Adrenal gland (tissue), 12 donors: ENCODE data around the gene PAM16. TPM values are rescaled to one million over a fixed set of nuclear protein-coding genes. Genes with fewer than 3 reads are reported as not detected.

ENCODE experiments used
- DNase-seq, 7 donors: peaks; one replicate each; pipeline ENCODE4 v3.0.0-alpha.2; 2019 to 2020
- H3K27ac ChIP-seq, 5 donors: fragments of 200-600 bp; sonication (generic) in 4 of 5; 1 replicate in 3 of 5; 2 replicates in 2 of 5; pipeline versions ENCODE4 v1.5.1 to v1.8.0; 2016 to 2020; ENCODE audit warnings: mild to moderate bottlenecking in 1 of 5
- H3K27me3 ChIP-seq: fragments of 200-600 bp; 2 replicates; pipeline ENCODE4 v1.8.0; 2021
- H3K36me3 ChIP-seq, 2 donors: fragments of 200-600 bp; replicated peaks in 1 of 2; 1 replicate in 1 of 2; 2 replicates in 1 of 2; pipeline versions ENCODE4 v1.5.1 to v1.8.0; 2018 to 2022
- H3K4me1 ChIP-seq, 2 donors: fragments of 200-600 bp; replicated peaks in 1 of 2; 1 replicate in 1 of 2; 2 replicates in 1 of 2; pipeline versions ENCODE4 v1.5.1 to v1.8.0; 2018 to 2021
- H3K4me3 ChIP-seq, 4 donors: fragments of 200-600 bp; sonication (generic) in 3 of 4; one replicate each; pipeline ENCODE4 v1.5.1; 2016 to 2018
- H3K9me3 ChIP-seq, 3 donors: fragments of 200-600 bp; sonication (generic) in 1 of 3; replicated peaks in 1 of 3; 1 replicate in 2 of 3; 2 replicates in 1 of 3; pipeline versions ENCODE4 v1.5.1 to v1.8.0; 2016 to 2021
- CTCF ChIP-seq, 6 experiments: fragments of 450-650 bp in 4 of 6; fragments of 200-600 bp in 2 of 6; sonication (generic) in 1 of 6; IDR thresholded peaks; 1 replicate in 5 of 6; 2 replicates in 1 of 6; pipeline versions ENCODE4 v1.5.1 to v1.8.0; 2016 to 2021; ENCODE audit warnings: antibody characterized with exemption in 6 of 6, mild to moderate bottlenecking in 2 of 6, moderate library complexity in 1 of 6
- POLR2A ChIP-seq, 2 donors: fragments of 450-650 bp; IDR thresholded peaks; one replicate each; pipeline ENCODE4 v1.6.1; 2017; ENCODE audit warnings: antibody characterized with exemption in 2 of 2, mild to moderate bottlenecking in 2 of 2, moderate library complexity in 1 of 2
- WGBS, 4 donors: extraction: QIAGEN DNeasy Blood & Tissue Kit in 2 of 4; methylation state at CpG; one replicate each; pipeline versions ENCODE4 v1.1.5 to v1.1.7; 2013 to 2017; 5-methylcytosine and 5-hydroxymethylcytosine counted together
- intact Hi-C, 2 donors: fragments of 100-400 bp; cut with DNase I; formaldehyde crosslinking; loops; one replicate each; pipeline versions ENCODE4 v1.14.1 to v1.15.0; 2022 to 2023
- polyA plus RNA-seq, 3 donors: library from polyadenylated mRNA; stranded (reverse); fragments of 200-250 nt in 2 of 3; fragments of 350-450 nt in 1 of 3; fragmentation: Illumina TruSeq in 1 of 3; extraction: RNeasy Lipid Tissue Mini Kit (QIAGEN cat#74804) in 1 of 3; gene quantifications; one replicate each; pipeline ENCODE4 v1.2.3, GENCODE V29; 2013 to 2014
- total RNA-seq, 9 donors: library from RNA; depleted of rRNA in 4 of 9; stranded (reverse); fragments of >200 nt in 4 of 9; fragments of 120-200 nt in 1 of 9; fragmentation: NEBNext Ultra II Directional in 1 of 9; extraction: Animal tissue kit (Norgen Biotek cat#: 25700) in 1 of 9; gene quantifications; one replicate each; pipeline versions ENCODE4 v1.1.0 to v1.2.4, GENCODE V29; 2013 to 2023
- donor health status: healthy with polysubstance abuse.
- donor health status: Bipolar disorder and iron deficiency.
- donor health status: DM: yes; HTN: yes; CAD: no.
- donor health status: DM: no; HTN: no; CAD: no.
- donor health status: DM: no; HTN: no; CAD: no.
- donor health status: DM: yes; HTN: yes; CAD: no.

PAM16 gene
- total and polyA plus RNA-seq, 12 donors: 25.0 to 310 (median 55.3) TPM

- no peak for DNase-seq
- intact Hi-C loops: no loop called here
- no peaks in the 10 kb centered on the region for H3K27me3 ChIP-seq
- H3K9me3 ChIP-seq: no peaks in the 10 kb centered on the region
- TF ChIP-seq CTCF (IDR thresholded peaks at IDR 0.05) (no peak), POLR2A (IDR thresholded peaks at IDR 0.05) (no peak)
- peaks cover 0 to 40% of the 10 kb centered on the region in 2 donors for H3K36me3 ChIP-seq
- peaks cover 17 to 33% of the 10 kb centered on the region in 2 donors for H3K4me1 ChIP-seq
- peak overlapping the region in 1 of 5 donors; percentile 49 for H3K27ac ChIP-seq
- WGBS, 4 donors: 91 to 94% (median 93%) methylated on average over 9 to 21 of the region's 21 CpGs
- no peak overlapping the region for H3K4me3 ChIP-seq
Measured at GRCh38 chr16:4378999-4379690, 28.0 kb upstream of the PAM16 start.

DNA sequence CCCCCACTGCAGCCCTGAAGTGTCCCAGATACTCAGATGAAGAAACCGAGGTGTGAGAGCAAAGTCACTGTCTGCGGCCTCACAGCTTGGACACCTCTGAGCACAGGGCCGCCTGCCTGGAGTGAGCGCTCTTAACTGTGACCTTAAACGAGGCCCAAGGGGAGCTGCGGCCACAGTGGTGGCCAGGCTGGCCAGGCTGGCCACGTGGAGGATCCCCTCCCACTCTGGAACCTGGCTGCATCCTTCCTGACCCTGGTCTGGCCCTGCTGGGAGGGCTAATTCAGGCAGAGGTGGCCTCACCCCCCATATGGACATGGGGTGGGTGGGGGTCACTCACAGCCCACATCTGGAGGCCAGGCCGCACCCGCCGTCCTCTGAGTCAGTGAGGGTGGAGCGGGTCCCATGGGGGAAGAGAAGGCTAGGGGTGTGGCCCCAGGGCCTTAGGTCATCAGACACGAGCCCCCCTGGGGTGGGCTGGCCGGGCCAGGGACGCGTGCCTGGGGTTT, 27.1 kb upstream of the PAM16 start:
- Histone ChIP-seq H3K27ac (peak overlapping the region in 2 of 5 donors; percentile 49 to 84), H3K4me1 (peaks cover 17 to 38% of the 10 kb centered on the region in 2 donors), H3K4me3 (no peak overlapping the region), H3K9me3 (no peaks in the 10 kb centered on the region), H3K36me3 (peaks cover 0 to 32% of the 10 kb centered on the region in 2 donors), H3K27me3 (no peaks in the 10 kb centered on the region)
- no peak for DNase-seq
- no peak for TF ChIP-seq CTCF (IDR thresholded peaks at IDR 0.05)
- no peak for TF ChIP-seq POLR2A (IDR thresholded peaks at IDR 0.05)
- 71 to 83% (median 81%) methylated on average over 6 to 15 of the region's 15 CpGs for WGBS, 4 donors
- intact Hi-C loops: no loop called here

GRCh38 chr16:4377573-4378154, 26.5 kb upstream of the PAM16 start:
- peaks cover 0 to 27% of the 10 kb centered on the region in 2 donors for H3K36me3 ChIP-seq
- H3K4me3 ChIP-seq: no peak overlapping the region
- no peak for DNase-seq
- 64 to 78% (median 73%) methylated on average over 5 to 12 of the region's 12 CpGs for WGBS, 4 donors
- H3K4me1 ChIP-seq: peaks cover 21 to 44% of the 10 kb centered on the region in 2 donors
- TF ChIP-seq CTCF (IDR thresholded peaks at IDR 0.05) (peak in 2 of 6 experiments; percentile 2 to 13), POLR2A (IDR thresholded peaks at IDR 0.05) (no peak)
- peak overlapping the region in 2 of 5 donors; percentile 49 to 84 for H3K27ac ChIP-seq
- H3K9me3 ChIP-seq: no peaks in the 10 kb centered on the region
- intact Hi-C loops: no loop called here
- H3K27me3 ChIP-seq: no peaks in the 10 kb centered on the region

GRCh38 chr16:4376893-4377572, 25.9 kb upstream of the PAM16 start:
- H3K27ac ChIP-seq: peak overlapping the region in 3 of 5 donors; percentile 59 to 90 (median 84)
- H3K36me3 ChIP-seq: peaks cover 0 to 20% of the 10 kb centered on the region in 2 donors
- intact Hi-C loops: no loop called here
- H3K4me1 ChIP-seq: peaks cover 27 to 50% of the 10 kb centered on the region in 2 donors
- no peak for TF ChIP-seq POLR2A (IDR thresholded peaks at IDR 0.05)
- TF ChIP-seq CTCF (IDR thresholded peaks at IDR 0.05): no peak
- WGBS, 4 donors: 69 to 100% (median 73%) methylated on average over 4 to 27 of the region's 27 CpGs
- H3K9me3 ChIP-seq: no peaks in the 10 kb centered on the region
- H3K27me3 ChIP-seq: no peaks in the 10 kb centered on the region
- DNase-seq: no peak
- no peak overlapping the region for H3K4me3 ChIP-seq
